Liver (tissue), 9 donors: ENCODE measurements around the gene GPR152. TPM values are rescaled to one million over a fixed set of nuclear protein-coding genes. Genes with fewer than 3 reads are reported as not detected.

Source experiments
- DNase-seq: peaks from one replicate; pipeline ENCODE4 v3.0.0-alpha.2; 2017; ENCODE audit warnings: low spot score
- H3K27ac ChIP-seq, 2 donors: one replicate each; pipeline ENCODE4 v1.7.0; 2013; ENCODE audit warnings: inconsistent platforms in 2 of 2, low read length in 2 of 2, control low read depth in 1 of 2, low read depth in 1 of 2, mild to moderate bottlenecking in 1 of 2
- H3K27me3 ChIP-seq, 4 donors: one replicate each; pipeline versions ENCODE4 v1.6.1 to v1.7.0; 2013; ENCODE audit warnings: low read length in 3 of 4, inconsistent platforms in 1 of 4, mild to moderate bottlenecking in 1 of 4, moderate library complexity in 1 of 4; ENCODE audit not compliant: control insufficient read depth in 4 of 4, insufficient read depth in 4 of 4
- H3K36me3 ChIP-seq, 4 donors: one replicate each; pipeline versions ENCODE4 v1.6.1 to v1.7.0; 2013; ENCODE audit warnings: low read length in 3 of 4, mild to moderate bottlenecking in 3 of 4, low read depth in 1 of 4, moderate library complexity in 1 of 4; ENCODE audit not compliant: control insufficient read depth in 4 of 4, insufficient read depth in 3 of 4
- H3K4me1 ChIP-seq, 4 donors: one replicate each; pipeline versions ENCODE4 v1.6.1 to v1.7.0; 2013; ENCODE audit warnings: low read length in 3 of 4, mild to moderate bottlenecking in 3 of 4, moderate library complexity in 1 of 4; ENCODE audit not compliant: control insufficient read depth in 4 of 4, insufficient read depth in 4 of 4
- H3K4me3 ChIP-seq, 3 donors: one replicate each; pipeline versions ENCODE4 v1.6.1 to v1.7.0; 2013; ENCODE audit warnings: low read length in 3 of 3, control low read depth in 1 of 3, low read depth in 1 of 3, mild to moderate bottlenecking in 1 of 3
- H3K9ac ChIP-seq, 2 donors: one replicate each; pipeline ENCODE4 v1.7.0; 2013; ENCODE audit warnings: low read length in 2 of 2, mild to moderate bottlenecking in 2 of 2, moderate library complexity in 2 of 2, control low read depth in 1 of 2, low read depth in 1 of 2
- H3K9me3 ChIP-seq, 4 donors: one replicate each; pipeline versions ENCODE4 v1.6.1 to v1.7.0; 2013; ENCODE audit warnings: low read length in 3 of 4; ENCODE audit not compliant: control insufficient read depth in 4 of 4
- ATF3 ChIP-seq: IDR thresholded peaks from 2 replicates; pipeline ENCODE4 v1.6.1; 2016; ENCODE audit warnings: antibody characterized with exemption
- CTCF ChIP-seq: fragments of 150-350 bp; IDR thresholded peaks from 2 replicates; pipeline ENCODE4 v1.5.1; 2017; ENCODE audit warnings: improper control_type of control experiment, low read depth, low read length; ENCODE audit not compliant: missing input control
- EGR1 ChIP-seq, 2 donors: IDR thresholded peaks; 2 replicates each; pipeline ENCODE4 v1.6.1; 2016 to 2018; ENCODE audit warnings: antibody characterized with exemption in 2 of 2, low read depth in 2 of 2
- FOXA1 ChIP-seq: IDR thresholded peaks from 2 replicates; pipeline ENCODE4 v1.6.1; 2016; ENCODE audit warnings: antibody characterized with exemption
- FOXA2 ChIP-seq: IDR thresholded peaks from 2 replicates; pipeline ENCODE4 v1.6.1; 2016; ENCODE audit warnings: antibody characterized with exemption
- GABPA ChIP-seq, 2 donors: IDR thresholded peaks in 1 of 2; conservative IDR thresholded peaks in 1 of 2; 2 replicates each; pipeline ENCODE4 v1.6.1; 2016; ENCODE audit warnings: antibody characterized with exemption in 2 of 2, mild to moderate bottlenecking in 1 of 2, moderate library complexity in 1 of 2
- HNF4A ChIP-seq, 2 donors: conservative IDR thresholded peaks; 2 replicates each; pipeline ENCODE4 v1.6.1; 2016; ENCODE audit warnings: antibody characterized with exemption in 2 of 2, mild to moderate bottlenecking in 2 of 2
- HNF4G ChIP-seq: IDR thresholded peaks from 2 replicates; pipeline ENCODE4 v1.6.1; 2016; ENCODE audit warnings: antibody characterized with exemption
- JUND ChIP-seq, 2 donors: IDR thresholded peaks; 2 replicates each; pipeline ENCODE4 v1.6.1; 2016; ENCODE audit warnings: antibody characterized with exemption in 2 of 2
- MAX ChIP-seq: IDR thresholded peaks from 2 replicates; pipeline ENCODE4 v1.6.1; 2016; ENCODE audit warnings: antibody characterized with exemption
- NR2F2 ChIP-seq: IDR thresholded peaks from 2 replicates; pipeline ENCODE4 v1.6.1; 2016; ENCODE audit warnings: antibody characterized with exemption
- RAD21 ChIP-seq, 2 donors: IDR thresholded peaks; 2 replicates each; pipeline ENCODE4 v1.6.1; 2016; ENCODE audit warnings: antibody characterized with exemption in 2 of 2, mild to moderate bottlenecking in 2 of 2
- REST ChIP-seq: IDR thresholded peaks from 2 replicates; pipeline ENCODE4 v1.6.1; 2016; ENCODE audit warnings: antibody characterized with exemption, mild to moderate bottlenecking
- RXRA ChIP-seq, 2 donors: IDR thresholded peaks; 2 replicates each; pipeline ENCODE4 v1.6.1; 2017 to 2018; ENCODE audit warnings: antibody characterized with exemption in 2 of 2, mild to moderate bottlenecking in 1 of 2
- SP1 ChIP-seq: IDR thresholded peaks from 2 replicates; pipeline ENCODE4 v1.6.1; 2018; ENCODE audit warnings: antibody characterized with exemption, mild to moderate bottlenecking
- TAF1 ChIP-seq: conservative IDR thresholded peaks from 2 replicates; pipeline ENCODE4 v1.6.1; 2016; ENCODE audit warnings: antibody characterized with exemption, mild to moderate bottlenecking
- YY1 ChIP-seq: IDR thresholded peaks from 2 replicates; pipeline ENCODE4 v1.6.1; 2016; ENCODE audit warnings: antibody characterized with exemption, mild to moderate bottlenecking
- ZBTB33 ChIP-seq: IDR thresholded peaks from 2 replicates; pipeline ENCODE4 v1.6.1; 2016; ENCODE audit warnings: antibody characterized with exemption
- WGBS: extraction: QIAGEN DNeasy Blood & Tissue Kit; methylation state at CpG from one replicate; pipeline ENCODE4 v1.1.7; 2013; 5-methylcytosine and 5-hydroxymethylcytosine counted together
- polyA plus RNA-seq, 2 donors: library from polyadenylated mRNA; stranded (reverse) in 1 of 2; unstranded in 1 of 2; fragments of 200-250 nt in 1 of 2; fragments of >200 nt in 1 of 2; fragmentation: Nextera tagmentation in 1 of 2; extraction: Ambion mirVana in 1 of 2; gene quantifications; one replicate each; pipeline versions ENCODE4 v1.2.1 to v1.2.3, GENCODE V29; 2013 to 2015
- total RNA-seq, 2 donors: library from RNA; depleted of rRNA; stranded (reverse); fragments of >200 nt; gene quantifications; one replicate each; pipeline ENCODE4 v1.2.3, GENCODE V29; 2014
- donor health status: healthy.
- donor health status: healthy.
- donor health status: healthy.
- donor health status: healthy.
- donor health status: healthy.

The GPR152 gene
- total and polyA plus RNA-seq, 4 donors: not detected

GRCh38 chr11:67419325-67420049, 33.0 kb downstream of the GPR152 start (continued):
- TF ChIP-seq FOXA1: no peak
- no peak for TF ChIP-seq RXRA (IDR thresholded peaks at IDR 0.05)
- TF ChIP-seq HNF4A (conservative IDR thresholded peaks at IDR 0.05): no peak
- TF ChIP-seq TAF1: no peak
- TF ChIP-seq YY1: no peak
- no peak for TF ChIP-seq HNF4G
- no peak for TF ChIP-seq JUND (IDR thresholded peaks at IDR 0.05)

GRCh38 chr11:67418476-67419281, 33.9 kb downstream of the GPR152 start:
- H3K27ac ChIP-seq: peak overlapping the region; percentile 23 to 28
- H3K4me1 ChIP-seq: peaks cover 21 to 38% (median 28%) of the 10 kb centered on the region in 4 donors
- peak overlapping the region in 1 of 2 donors; percentile 27 for H3K9ac ChIP-seq
- H3K4me3 ChIP-seq: no peak overlapping the region
- no peaks in the 10 kb centered on the region for H3K27me3 ChIP-seq
- no peaks in the 10 kb centered on the region for H3K36me3 ChIP-seq
- TF ChIP-seq FOXA1 (no peak), CTCF (no peak), RXRA (IDR thresholded peaks at IDR 0.05) (peak; percentile 12 to 46)
- 46% methylated on average over 26 of the region's 26 CpGs for WGBS
- DNase-seq: no peak
- H3K9me3 ChIP-seq: no peaks in the 10 kb centered on the region

- DNase-seq: no peak
- TF ChIP-seq HNF4A (conservative IDR thresholded peaks at IDR 0.05) (no peak), FOXA1 (no peak), TAF1 (no peak), RAD21 (IDR thresholded peaks at IDR 0.05) (no peak), NR2F2 (no peak), FOXA2 (no peak), ZBTB33 (no peak), EGR1 (IDR thresholded peaks at IDR 0.05; ENCODE audit: low read depth in 2 of 2) (no peak), REST (no peak), GABPA (IDR thresholded peaks at IDR 0.05 in 1 of 2, conservative IDR thresholded peaks at IDR 0.05 in 1 of 2) (no peak), MAX (no peak), SP1 (no peak), JUND (IDR thresholded peaks at IDR 0.05) (no peak), YY1 (no peak), HNF4G (no peak), ATF3 (no peak), CTCF (no peak), RXRA (IDR thresholded peaks at IDR 0.05) (no peak)
- Histone ChIP-seq H3K9ac (no peak overlapping the region), H3K27ac (no peak overlapping the region), H3K9me3 (no peaks in the 10 kb centered on the region), H3K27me3 (no peaks in the 10 kb centered on the region), H3K4me3 (no peak overlapping the region), H3K4me1 (peaks cover 21 to 38% (median 28%) of the 10 kb centered on the region in 4 donors), H3K36me3 (no peaks in the 10 kb centered on the region)
- 92% methylated on average over 12 of the region's 12 CpGs for WGBS
Observed at GRCh38 chr11:67417425-67417824, 35.1 kb downstream of the GPR152 start.
